Measurements from ENCODE around the gene RNF17.

The RNF17 gene

DNA sequence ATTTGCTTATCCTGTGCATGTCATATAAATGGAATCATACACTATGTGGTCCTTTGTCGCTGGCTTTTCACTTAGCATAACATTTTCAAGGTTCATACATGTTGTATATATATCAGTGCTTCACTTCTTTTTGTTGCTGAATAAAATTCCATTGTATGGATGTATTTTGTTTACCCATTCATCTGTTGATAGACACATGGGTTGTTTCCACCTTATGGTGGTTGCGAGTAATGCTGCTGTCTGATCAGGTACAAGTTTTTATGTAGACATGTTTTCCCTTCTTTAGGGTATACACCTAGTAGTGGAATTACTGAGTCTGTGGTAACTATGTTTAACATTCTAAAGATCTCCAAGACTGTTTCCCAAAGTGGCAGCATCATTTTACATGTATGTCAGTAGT, 102.5 kb downstream of the RNF17 start:
- CTCF ChIA-PET = no interaction called here
- Histone ChIP-seq H3K27ac (ENCODE audit: extremely low read depth, low read depth, low read length) (no peak overlapping the region), H3K4me3 (ENCODE audit: low read depth, low read length) (no peak overlapping the region), H3K4me1 (ENCODE audit: control insufficient read depth, insufficient read depth, low read length) (peaks cover 4% of the 10 kb centered on the region; the same call in 1 of the 2 replicates), H3K9me3 (ENCODE audit: control insufficient read depth, insufficient read depth, low read depth, low read length) (no peaks in the 10 kb centered on the region), H3K36me3 (ENCODE audit: control insufficient read depth in 2 of 2, insufficient read depth in 1 of 2, low read length in 2 of 2) (no peaks in the 10 kb centered on the region)
- POLR2A ChIA-PET = no interaction called here
- TF ChIP-seq SCRT2 (tag by site-specific recombination; IDR thresholded peaks at IDR 0.05) (peak; percentile 35; the same call in 1 of the 2 replicates), KLF16 (tag by site-specific recombination; IDR thresholded peaks at IDR 0.05) (no peak)

DNA sequence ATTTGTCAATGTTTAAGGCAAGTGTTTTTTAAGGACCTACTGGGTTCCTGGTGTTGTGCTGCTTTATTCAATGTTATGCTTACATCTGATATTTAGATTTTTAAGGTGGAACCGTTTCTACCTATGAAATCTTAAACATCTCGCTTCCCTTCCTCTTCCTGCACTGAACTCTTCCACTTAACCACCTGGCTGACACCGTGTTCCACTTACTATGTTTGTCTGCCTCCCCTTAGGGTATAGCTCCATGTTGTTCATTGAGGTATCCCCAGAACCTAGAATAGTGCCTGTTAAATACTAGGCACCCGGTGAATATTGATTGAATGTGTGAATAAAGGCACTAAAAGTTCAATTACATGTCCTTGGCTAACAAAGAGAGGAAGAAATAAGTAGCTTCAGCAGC, 104.9 kb downstream of the RNF17 start:
- Histone ChIP-seq H3K27ac (ENCODE audit: extremely low read depth, low read depth, low read length) (no peak overlapping the region), H3K4me1 (ENCODE audit: control insufficient read depth, insufficient read depth, low read length) (peaks cover 4% of the 10 kb centered on the region; the same call in 1 of the 2 replicates), H3K36me3 (ENCODE audit: control insufficient read depth in 2 of 2, insufficient read depth in 1 of 2, low read length in 2 of 2) (no peaks in the 10 kb centered on the region), H3K9me3 (ENCODE audit: control insufficient read depth, insufficient read depth, low read depth, low read length) (no peaks in the 10 kb centered on the region), H3K4me3 (ENCODE audit: low read depth, low read length) (no peak overlapping the region)
- TF ChIP-seq, protein P1, sequence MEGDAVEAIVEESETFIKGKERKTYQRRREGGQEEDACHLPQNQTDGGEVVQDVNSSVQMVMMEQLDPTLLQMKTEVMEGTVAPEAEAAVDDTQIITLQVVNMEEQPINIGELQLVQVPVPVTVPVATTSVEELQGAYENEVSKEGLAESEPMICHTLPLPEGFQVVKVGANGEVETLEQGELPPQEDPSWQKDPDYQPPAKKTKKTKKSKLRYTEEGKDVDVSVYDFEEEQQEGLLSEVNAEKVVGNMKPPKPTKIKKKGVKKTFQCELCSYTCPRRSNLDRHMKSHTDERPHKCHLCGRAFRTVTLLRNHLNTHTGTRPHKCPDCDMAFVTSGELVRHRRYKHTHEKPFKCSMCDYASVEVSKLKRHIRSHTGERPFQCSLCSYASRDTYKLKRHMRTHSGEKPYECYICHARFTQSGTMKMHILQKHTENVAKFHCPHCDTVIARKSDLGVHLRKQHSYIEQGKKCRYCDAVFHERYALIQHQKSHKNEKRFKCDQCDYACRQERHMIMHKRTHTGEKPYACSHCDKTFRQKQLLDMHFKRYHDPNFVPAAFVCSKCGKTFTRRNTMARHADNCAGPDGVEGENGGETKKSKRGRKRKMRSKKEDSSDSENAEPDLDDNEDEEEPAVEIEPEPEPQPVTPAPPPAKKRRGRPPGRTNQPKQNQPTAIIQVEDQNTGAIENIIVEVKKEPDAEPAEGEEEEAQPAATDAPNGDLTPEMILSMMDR (tag by site-specific recombination; IDR thresholded peaks at IDR 0.05) = no peak
- TF ChIP-seq, protein P2, sequence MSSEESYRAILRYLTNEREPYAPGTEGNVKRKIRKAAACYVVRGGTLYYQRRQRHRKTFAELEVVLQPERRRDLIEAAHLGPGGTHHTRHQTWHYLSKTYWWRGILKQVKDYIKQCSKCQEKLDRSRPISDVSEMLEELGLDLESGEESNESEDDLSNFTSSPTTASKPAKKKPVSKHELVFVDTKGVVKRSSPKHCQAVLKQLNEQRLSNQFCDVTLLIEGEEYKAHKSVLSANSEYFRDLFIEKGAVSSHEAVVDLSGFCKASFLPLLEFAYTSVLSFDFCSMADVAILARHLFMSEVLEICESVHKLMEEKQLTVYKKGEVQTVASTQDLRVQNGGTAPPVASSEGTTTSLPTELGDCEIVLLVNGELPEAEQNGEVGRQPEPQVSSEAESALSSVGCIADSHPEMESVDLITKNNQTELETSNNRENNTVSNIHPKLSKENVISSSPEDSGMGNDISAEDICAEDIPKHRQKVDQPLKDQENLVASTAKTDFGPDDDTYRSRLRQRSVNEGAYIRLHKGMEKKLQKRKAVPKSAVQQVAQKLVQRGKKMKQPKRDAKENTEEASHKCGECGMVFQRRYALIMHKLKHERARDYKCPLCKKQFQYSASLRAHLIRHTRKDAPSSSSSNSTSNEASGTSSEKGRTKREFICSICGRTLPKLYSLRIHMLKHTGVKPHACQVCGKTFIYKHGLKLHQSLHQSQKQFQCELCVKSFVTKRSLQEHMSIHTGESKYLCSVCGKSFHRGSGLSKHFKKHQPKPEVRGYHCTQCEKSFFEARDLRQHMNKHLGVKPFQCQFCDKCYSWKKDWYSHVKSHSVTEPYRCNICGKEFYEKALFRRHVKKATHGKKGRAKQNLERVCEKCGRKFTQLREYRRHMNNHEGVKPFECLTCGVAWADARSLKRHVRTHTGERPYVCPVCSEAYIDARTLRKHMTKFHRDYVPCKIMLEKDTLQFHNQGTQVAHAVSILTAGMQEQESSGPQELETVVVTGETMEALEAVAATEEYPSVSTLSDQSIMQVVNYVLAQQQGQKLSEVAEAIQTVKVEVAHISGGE (tag by site-specific recombination; conservative IDR thresholded peaks at IDR 0.05; ENCODE audit: low read depth) = no peak
- CTCF ChIA-PET = no interaction called here
- POLR2A ChIA-PET = interaction anchor here (0.8 kb wide), 1 partner anchor 130 kb away, joined by 9 read pairs; no protein-coding TSS in a partner anchor

DNA sequence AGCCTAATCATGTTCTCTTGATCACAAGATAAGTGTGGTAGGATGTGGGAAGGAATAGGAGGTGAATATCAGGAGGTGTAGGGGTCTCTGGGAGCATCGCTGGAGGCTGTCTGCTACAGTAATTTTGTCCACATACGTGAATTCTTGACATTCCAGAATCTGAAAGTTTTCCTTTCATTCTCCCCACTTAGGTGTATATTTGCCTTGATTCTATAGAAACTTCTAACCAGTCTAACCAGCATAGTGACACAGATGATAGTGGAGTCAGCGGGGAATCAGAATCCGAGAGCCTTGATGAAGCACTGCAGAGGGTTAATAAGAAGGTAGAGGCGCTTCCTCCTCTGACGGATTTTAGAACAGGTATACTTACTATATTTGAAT, 106.4 kb downstream of the RNF17 start:
- H3K4me1 ChIP-seq (ENCODE audit: control insufficient read depth, insufficient read depth, low read length) = no peaks in the 10 kb centered on the region; the same call in 1 of the 2 replicates
- no peak overlapping the region for H3K4me3 ChIP-seq (ENCODE audit: low read depth, low read length)
- ChIA-PET POLR2A (no interaction called here), CTCF (no interaction called here)
- no peaks in the 10 kb centered on the region for H3K36me3 ChIP-seq (ENCODE audit: control insufficient read depth in 2 of 2, insufficient read depth in 1 of 2, low read length in 2 of 2)
- H3K9me3 ChIP-seq (ENCODE audit: control insufficient read depth, insufficient read depth, low read depth, low read length) = no peaks in the 10 kb centered on the region
- no peak overlapping the region for H3K27ac ChIP-seq (ENCODE audit: extremely low read depth, low read depth, low read length)
- TF ChIP-seq GLI4 (tag by site-specific recombination; IDR thresholded peaks at IDR 0.05) (no peak), ZNF571 (tag by site-specific recombination; IDR thresholded peaks at IDR 0.05) (no peak), ZBTB7A (tag by site-specific recombination; IDR thresholded peaks at IDR 0.05; ENCODE audit: low read depth) (no peak), ZNF544 (tag by site-specific recombination; IDR thresholded peaks at IDR 0.05) (no peak), ZNF530 (tag by site-specific recombination; IDR thresholded peaks at IDR 0.05; ENCODE audit: low read depth) (no peak), ZNF138 (tag by site-specific recombination; IDR thresholded peaks at IDR 0.05; ENCODE audit: borderline replicate concordance) (no peak), ZNF10 (tag by site-specific recombination; IDR thresholded peaks at IDR 0.05) (no peak), ZNF747 (tag by site-specific recombination; IDR thresholded peaks at IDR 0.05) (no peak), ZNF140 (tag by site-specific recombination; IDR thresholded peaks at IDR 0.05) (no peak), ZNF132 (tag by site-specific recombination; IDR thresholded peaks at IDR 0.05; ENCODE audit: borderline replicate concordance) (no peak), KLF16 (tag by site-specific recombination; IDR thresholded peaks at IDR 0.05) (no peak), GLIS2 (tag by site-specific recombination; IDR thresholded peaks at IDR 0.05) (no peak), ZNF707 (tag by site-specific recombination; IDR thresholded peaks at IDR 0.05) (no peak)
- TF ChIP-seq, protein P3, sequence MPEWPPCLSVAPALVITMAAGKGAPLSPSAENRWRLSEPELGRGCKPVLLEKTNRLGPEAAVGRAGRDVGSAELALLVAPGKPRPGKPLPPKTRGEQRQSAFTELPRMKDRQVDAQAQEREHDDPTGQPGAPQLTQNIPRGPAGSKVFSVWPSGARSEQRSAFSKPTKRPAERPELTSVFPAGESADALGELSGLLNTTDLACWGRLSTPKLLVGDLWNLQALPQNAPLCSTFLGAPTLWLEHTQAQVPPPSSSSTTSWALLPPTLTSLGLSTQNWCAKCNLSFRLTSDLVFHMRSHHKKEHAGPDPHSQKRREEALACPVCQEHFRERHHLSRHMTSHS (tag by site-specific recombination; IDR thresholded peaks at IDR 0.05) = no peak
- TF ChIP-seq, protein P4, sequence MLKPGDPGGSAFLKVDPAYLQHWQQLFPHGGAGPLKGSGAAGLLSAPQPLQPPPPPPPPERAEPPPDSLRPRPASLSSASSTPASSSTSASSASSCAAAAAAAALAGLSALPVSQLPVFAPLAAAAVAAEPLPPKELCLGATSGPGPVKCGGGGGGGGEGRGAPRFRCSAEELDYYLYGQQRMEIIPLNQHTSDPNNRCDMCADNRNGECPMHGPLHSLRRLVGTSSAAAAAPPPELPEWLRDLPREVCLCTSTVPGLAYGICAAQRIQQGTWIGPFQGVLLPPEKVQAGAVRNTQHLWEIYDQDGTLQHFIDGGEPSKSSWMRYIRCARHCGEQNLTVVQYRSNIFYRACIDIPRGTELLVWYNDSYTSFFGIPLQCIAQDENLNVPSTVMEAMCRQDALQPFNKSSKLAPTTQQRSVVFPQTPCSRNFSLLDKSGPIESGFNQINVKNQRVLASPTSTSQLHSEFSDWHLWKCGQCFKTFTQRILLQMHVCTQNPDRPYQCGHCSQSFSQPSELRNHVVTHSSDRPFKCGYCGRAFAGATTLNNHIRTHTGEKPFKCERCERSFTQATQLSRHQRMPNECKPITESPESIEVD (tag by site-specific recombination; IDR thresholded peaks at IDR 0.05) = no peak
- TF ChIP-seq, protein P5, sequence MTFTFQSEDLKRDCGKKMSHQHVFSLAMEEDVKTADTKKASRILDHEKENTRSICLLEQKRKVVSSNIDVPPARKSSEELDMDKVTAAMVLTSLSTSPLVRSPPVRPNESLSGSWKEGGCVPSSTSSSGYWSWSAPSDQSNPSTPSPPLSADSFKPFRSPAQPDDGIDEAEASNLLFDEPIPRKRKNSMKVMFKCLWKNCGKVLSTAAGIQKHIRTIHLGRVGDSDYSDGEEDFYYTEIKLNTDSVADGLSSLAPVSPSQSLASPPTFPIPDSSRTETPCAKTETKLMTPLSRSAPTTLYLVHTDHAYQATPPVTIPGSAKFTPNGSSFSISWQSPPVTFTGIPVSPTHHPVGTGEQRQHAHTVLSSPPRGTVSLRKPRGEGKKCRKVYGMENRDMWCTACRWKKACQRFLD (tag by site-specific recombination; IDR thresholded peaks at IDR 0.05) = no peak
